HCT116 (cell line): ENCODE data around the gene PCCB. TPM values are rescaled to one million over a fixed set of nuclear protein-coding genes. Genes with fewer than 3 reads are reported as not detected.

ENCODE experiments used
- ATAC-seq: fragments of 200-7000 bp; cut with Tn5 transposase; 2 replicates; pipeline ENCODE4 v1.9.1; 2020; ENCODE audit warnings: mild to moderate bottlenecking, moderate library complexity
- BruUV-seq: library from RNA; stranded (reverse); fragments of 400-500 nt; replicated peaks from 2 replicates; lab custom pipeline; 2021; lab: Mats Ljungman, UMichigan
- CTCF ChIA-PET: fragments of 300-600 bp; sonication (Branson Sonifier 250); formaldehyde crosslinking; loops from one replicate; lab custom pipeline; 2021; ENCODE audit warnings: antibody characterized with exemption; lab: Charles Lee
- POLR2A ChIA-PET: fragments of 300-600, 350-600 bp; sonication (Branson Sonifier 250); formaldehyde crosslinking; loops from one replicate; lab custom pipeline; 2021; ENCODE audit warnings: antibody characterized with exemption; lab: Charles Lee
- RAD21 ChIA-PET, 2 experiments: fragments of 300-600 bp; sonication (Branson Sonifier 250); formaldehyde crosslinking; loops; one replicate each; lab custom pipeline; 2023; ENCODE audit warnings: low total read pairs in 2 of 2; ENCODE audit not compliant: uncharacterized antibody in 2 of 2, unreplicated experiment in 2 of 2, low non-redundant PET in 1 of 2; lab: Charles Lee
- DNase-seq: peaks from one replicate; pipeline ENCODE4 v3.0.0-alpha.2; 2010; ENCODE audit warnings: low read depth, low spot score
- H2AFZ ChIP-seq: fragments of 200-600 bp; shearing (Covaris generic), sonication (generic); 2 replicates; pipeline ENCODE4 v1.6.1; 2017; ENCODE audit warnings: low read depth, mixed run types, mixed read lengths, antibody characterized with exemption, low read length; ENCODE audit not compliant: poor library complexity, severe bottlenecking
- H3K27ac ChIP-seq: 2 replicates; pipeline ENCODE4 v1.5.1; 2012; ENCODE audit warnings: low read depth, low read length
- H3K27me3 ChIP-seq: fragments of 200-600 bp; sonication (generic); 2 replicates; pipeline ENCODE4 v1.6.1; 2016; ENCODE audit warnings: mixed run types, low read length, mixed read lengths; ENCODE audit not compliant: insufficient read depth
- H3K36me3 ChIP-seq, 2 experiments: fragments of 200-500 bp in 1 of 2; fragments of 200-600 bp in 1 of 2; sonication (Bioruptor generic) in 1 of 2; sonication (generic) in 1 of 2; 2 replicates each; pipeline versions ENCODE4 v1.5.1 to v1.6.1; 2014 to 2016; ENCODE audit warnings: low read length in 2 of 2, inconsistent platforms in 1 of 2, mixed read lengths in 1 of 2, mixed run types in 1 of 2; ENCODE audit not compliant: insufficient read depth in 2 of 2, control insufficient read depth in 1 of 2
- H3K4me1 ChIP-seq, 2 experiments: fragments of 200-600 bp in 1 of 2; sonication (generic) in 1 of 2; 2 replicates each; pipeline versions ENCODE4 v1.5.1 to v1.6.1; 2012 to 2017; ENCODE audit warnings: low read length in 2 of 2, inconsistent platforms in 1 of 2, mild to moderate bottlenecking in 1 of 2, mixed read lengths in 1 of 2, mixed run types in 1 of 2, moderate library complexity in 1 of 2; ENCODE audit not compliant: insufficient read depth in 2 of 2, control insufficient read depth in 1 of 2
- H3K4me2 ChIP-seq: fragments of 200-600 bp; sonication (generic); 2 replicates; pipeline ENCODE4 v1.6.1; 2017; ENCODE audit warnings: mixed run types, low read length, mixed read lengths
- H3K4me3 ChIP-seq, 2 experiments: fragments of 200-600 bp in 1 of 2; sonication (generic) in 1 of 2; replicated peaks in 1 of 2; 2 replicates each; pipeline ENCODE4 v1.5.1; 2011 to 2016; ENCODE audit warnings: low read length in 2 of 2, control low read depth in 1 of 2, low read depth in 1 of 2, mild to moderate bottlenecking in 1 of 2, mixed read lengths in 1 of 2, mixed run types in 1 of 2
- H3K79me2 ChIP-seq: fragments of 200-600 bp; sonication (generic); 2 replicates; pipeline ENCODE4 v1.6.1; 2017; ENCODE audit warnings: mild to moderate bottlenecking, mixed run types, low read length, moderate library complexity, mixed read lengths; ENCODE audit not compliant: insufficient read depth
- H3K9ac ChIP-seq: fragments of 200-600 bp; sonication (generic); 2 replicates; pipeline ENCODE4 v1.6.1; 2016; ENCODE audit warnings: low read length, mixed read lengths
- H3K9me2 ChIP-seq: fragments of 200-600 bp; sonication (generic), shearing (Covaris generic); 2 replicates; pipeline ENCODE4 v1.6.1; 2017; ENCODE audit warnings: mixed run types, mild to moderate bottlenecking, moderate library complexity; ENCODE audit not compliant: insufficient read depth
- H3K9me3 ChIP-seq, 2 experiments: fragments of 200-500 bp in 1 of 2; fragments of 200-600 bp in 1 of 2; sonication (Bioruptor generic) in 1 of 2; sonication (generic) in 1 of 2; 2 replicates each; pipeline ENCODE4 v1.6.1; 2014 to 2017; ENCODE audit warnings: low read length in 2 of 2, mixed read lengths in 2 of 2, inconsistent platforms in 1 of 2, low read depth in 1 of 2, mild to moderate bottlenecking in 1 of 2, mixed run types in 1 of 2, moderate library complexity in 1 of 2; ENCODE audit not compliant: control insufficient read depth in 1 of 2, insufficient read depth in 1 of 2
- H4K20me1 ChIP-seq: fragments of 200-600 bp; sonication (generic), shearing (Covaris generic); 2 replicates; pipeline ENCODE4 v1.6.1; 2017; ENCODE audit warnings: mixed run types, mild to moderate bottlenecking, moderate library complexity; ENCODE audit not compliant: insufficient read depth
- ATF3 ChIP-seq: IDR thresholded peaks from 2 replicates; pipeline ENCODE4 v1.6.1; 2012
- CBX3 ChIP-seq: IDR thresholded peaks from 2 replicates; pipeline ENCODE4 v1.6.1; 2012; ENCODE audit warnings: low read depth
- CEBPB ChIP-seq: IDR thresholded peaks from 2 replicates; pipeline ENCODE4 v1.6.1; 2012; ENCODE audit warnings: low read depth
- CTCF ChIP-seq, 3 experiments: fragments of 200-600 bp in 1 of 3; sonication (generic) in 1 of 3; IDR thresholded peaks in 2 of 3; conservative IDR thresholded peaks in 1 of 3; 2 replicates each; pipeline ENCODE4 v1.5.1; 2012 to 2017; ENCODE audit warnings: low read depth in 2 of 3, low read length in 2 of 3, antibody characterized with exemption in 1 of 3, borderline replicate concordance in 1 of 3, control low read depth in 1 of 3, mild to moderate bottlenecking in 1 of 3, mixed read lengths in 1 of 3, mixed run types in 1 of 3, moderate library complexity in 1 of 3; ENCODE audit not compliant: insufficient read depth in 1 of 3
- EGR1 ChIP-seq: IDR thresholded peaks from 2 replicates; pipeline ENCODE4 v1.6.1; 2012; ENCODE audit warnings: low read depth
- EZH2phosphoT487 ChIP-seq: fragments of 200-600 bp; IDR thresholded peaks from 2 replicates; pipeline ENCODE4 v1.6.1; 2018; ENCODE audit warnings: antibody characterized with exemption, borderline replicate concordance
- FOSL1 ChIP-seq: IDR thresholded peaks from 2 replicates; pipeline ENCODE4 v1.6.1; 2012; ENCODE audit warnings: low read depth
- JUND ChIP-seq: IDR thresholded peaks from 2 replicates; pipeline ENCODE4 v1.6.1; 2012
- MAX ChIP-seq: IDR thresholded peaks from 2 replicates; pipeline ENCODE4 v1.6.1; 2012
- POLR2A ChIP-seq: IDR thresholded peaks from 2 replicates; pipeline ENCODE4 v1.7.0; 2011; ENCODE audit warnings: borderline replicate concordance; ENCODE audit not compliant: insufficient read depth, insufficient read length; ENCODE audit errors: extremely low read depth
- POLR2AphosphoS5 ChIP-seq: IDR thresholded peaks from 2 replicates; pipeline ENCODE4 v1.6.1; 2011; ENCODE audit warnings: mild to moderate bottlenecking, low read depth, low read length, moderate library complexity
- REST ChIP-seq: IDR thresholded peaks from 2 replicates; pipeline ENCODE4 v1.6.1; 2012; ENCODE audit warnings: low read depth
- SIN3A ChIP-seq: IDR thresholded peaks from 2 replicates; pipeline ENCODE4 v1.6.1; 2012; ENCODE audit warnings: low read depth
- SRF ChIP-seq: IDR thresholded peaks from 2 replicates; pipeline ENCODE4 v1.6.1; 2012; ENCODE audit warnings: low read depth
- TCF7L2 ChIP-seq: IDR thresholded peaks from 2 replicates; pipeline ENCODE4 v1.7.0; 2011; ENCODE audit warnings: borderline replicate concordance, inconsistent platforms; ENCODE audit not compliant: insufficient read depth, insufficient read length; ENCODE audit errors: extremely low read depth
- ZFX ChIP-seq: fragments of 450-650 bp; IDR thresholded peaks from 2 replicates; pipeline ENCODE4 v1.6.1; 2017
- intact Hi-C: fragments of 100-400 bp; cut with micrococcal nuclease; formaldehyde crosslinking; loops from 2 replicates; pipeline ENCODE4 v1.10.0; 2022
- total RNA-seq: library from RNA; stranded (reverse); gene quantifications from one replicate; pipeline ENCODE4 v1.2.1, GENCODE V29; 2021; ENCODE audit not compliant: unreplicated experiment

PCCB gene
- total RNA-seq, 1 experiment from 2014 or later = 48.9 TPM

GRCh38 chr3:136258199-136258598 lies 8.1 kb downstream of the PCCB start:
- ChIA-PET RAD21 (no interaction called here), POLR2A (no interaction called here), CTCF (no interaction called here)
- TF ChIP-seq MAX = no peak
- H2AFZ ChIP-seq = no peak overlapping the region
- no peak overlapping the region for H3K9ac ChIP-seq
- H3K4me2 ChIP-seq = no peak overlapping the region
- no peaks in the 10 kb centered on the region for H4K20me1 ChIP-seq
- intact Hi-C loops = no loop called here
- H3K79me2 ChIP-seq = peaks cover 13% of the 10 kb centered on the region; the same call in 1 of the 2 replicates
- H3K9me3 ChIP-seq = no peaks in the 10 kb centered on the region
- no peak for DNase-seq
- no TSS peak for BruUV-seq
- no peak overlapping the region for H3K4me3 ChIP-seq
- H3K4me1 ChIP-seq = no peaks in the 10 kb centered on the region
- H3K9me2 ChIP-seq = no peaks in the 10 kb centered on the region
- no peak for ATAC-seq
- H3K27ac ChIP-seq = no peak overlapping the region
- no peaks in the 10 kb centered on the region for H3K27me3 ChIP-seq
- H3K36me3 ChIP-seq = peaks cover 11 to 30% of the 10 kb centered on the region in 2 experiments; a peak in 3 of 4 replicates

GRCh38 chr3:136261826-136262225 lies 11.7 kb downstream of the PCCB start:
- H3K4me1 ChIP-seq = peaks cover 0 to 4% of the 10 kb centered on the region in 2 experiments; a peak in 1 of 4 replicates
- H3K27ac ChIP-seq = no peak overlapping the region
- ATAC-seq (no peak), DNase-seq (no peak)
- H3K9ac ChIP-seq = no peak overlapping the region
- BruUV-seq = no TSS peak
- ChIA-PET RAD21 (no interaction called here), CTCF (no interaction called here), POLR2A (no interaction called here)
- no peaks in the 10 kb centered on the region for H3K79me2 ChIP-seq
- peaks cover 8 to 34% of the 10 kb centered on the region in 2 experiments; a peak in 3 of 4 replicates for H3K36me3 ChIP-seq
- H4K20me1 ChIP-seq = no peaks in the 10 kb centered on the region
- TF ChIP-seq REST (no peak), POLR2A (no peak), CTCF (IDR thresholded peaks at IDR 0.05 in 2 of 3, conservative IDR thresholded peaks at IDR 0.05 in 1 of 3; ENCODE audit: borderline replicate concordance in 1 of 3, insufficient read depth in 1 of 3, low read depth in 2 of 3, low read length in 2 of 3) (no peak), JUND (no peak), EZH2phosphoT487 (no peak), ATF3 (no peak), POLR2AphosphoS5 (no peak), ZFX (no peak), FOSL1 (no peak), SIN3A (no peak), TCF7L2 (no peak), CEBPB (no peak), SRF (no peak), CBX3 (no peak), EGR1 (no peak)
- no peak overlapping the region for H3K4me3 ChIP-seq
- H3K27me3 ChIP-seq = no peaks in the 10 kb centered on the region
- H2AFZ ChIP-seq = no peak overlapping the region
- H3K4me2 ChIP-seq = no peak overlapping the region
- no peaks in the 10 kb centered on the region for H3K9me3 ChIP-seq
- intact Hi-C loops = no loop called here
- no peaks in the 10 kb centered on the region for H3K9me2 ChIP-seq
